H1 (cell line): ENCODE measurements around the gene LGALSL. TPM values are rescaled to one million over a fixed set of nuclear protein-coding genes. Genes with fewer than 3 reads are reported as not detected.

Experiments
- CTCF ChIA-PET: fragments of 300-600 bp; sonication (Branson Sonifier 250); formaldehyde crosslinking; loops from one replicate; lab custom pipeline; 2021; ENCODE audit not compliant: partially characterized antibody; lab: Charles Lee
- POLR2A ChIA-PET: fragments of 300-600 bp; sonication (Branson Sonifier 250); formaldehyde crosslinking; loops from one replicate; lab custom pipeline; 2021; ENCODE audit warnings: inconsistent platforms; ENCODE audit not compliant: partially characterized antibody; lab: Charles Lee
- DNase-seq, 2 experiments: peaks; one replicate each; pipeline versions ENCODE4 v3.0.0 to v3.0.0-alpha.2; 2010 to 2022; ENCODE audit warnings: low spot score in 2 of 2, low read depth in 1 of 2, mixed read lengths in 1 of 2
- FAIRE-seq: peaks from 2 replicates; lab custom pipeline; 2011; peaks lifted over from hg19 to GRCh38; lab: Jason Lieb, UNC
- H2AFZ ChIP-seq: 2 replicates; pipeline ENCODE4 v1.8.1; 2012; ENCODE audit warnings: low read length, inconsistent platforms
- H2AK5ac ChIP-seq: 2 replicates; pipeline ENCODE4 v1.6.1; 2013; ENCODE audit warnings: low read depth, low read length
- H2BK120ac ChIP-seq: replicated peaks from 2 replicates; pipeline ENCODE3; 2013; ENCODE audit warnings: low read depth, low read length, inconsistent platforms
- H2BK12ac ChIP-seq: 2 replicates; pipeline ENCODE4 v1.6.1; 2013; ENCODE audit warnings: low read depth, low read length
- H2BK15ac ChIP-seq: 2 replicates; pipeline ENCODE4 v1.6.1; 2013; ENCODE audit warnings: low read length
- H2BK20ac ChIP-seq: 2 replicates; pipeline ENCODE4 v1.6.1; 2013; ENCODE audit warnings: low read length
- H2BK5ac ChIP-seq: 2 replicates; pipeline ENCODE4 v1.6.1; 2013; ENCODE audit warnings: low read depth, low read length
- H3K14ac ChIP-seq: 2 replicates; pipeline ENCODE4 v1.6.1; 2013; ENCODE audit warnings: inconsistent platforms; ENCODE audit not compliant: insufficient read length
- H3K18ac ChIP-seq: 2 replicates; pipeline ENCODE4 v1.6.1; 2013; ENCODE audit warnings: low read length; ENCODE audit errors: extremely low read depth
- H3K23ac ChIP-seq: 2 replicates; pipeline ENCODE4 v1.6.1; 2013; ENCODE audit warnings: inconsistent platforms; ENCODE audit not compliant: insufficient read length
- H3K23me2 ChIP-seq: 2 replicates; pipeline ENCODE4 v1.6.1; 2013; ENCODE audit warnings: low read depth, low read length
- H3K27ac ChIP-seq: 2 replicates; pipeline ENCODE4 v1.6.1; 2011; ENCODE audit warnings: low read depth, low read length, inconsistent platforms
- H3K27me3 ChIP-seq, 4 experiments: replicated peaks in 1 of 4; 1 replicate in 1 of 4; 2 replicates in 3 of 4; pipeline versions ENCODE4 v1.6.1 to v1.8.1; 2011 to 2013; ENCODE audit warnings: low read length in 3 of 4, mild to moderate bottlenecking in 3 of 4, inconsistent platforms in 2 of 4, mixed read lengths in 2 of 4, moderate library complexity in 1 of 4; ENCODE audit not compliant: control insufficient read depth in 3 of 4, insufficient read depth in 3 of 4; ENCODE audit errors: extremely low read depth in 1 of 4
- H3K36me3 ChIP-seq, 4 experiments: 2 replicates each; pipeline versions ENCODE4 v1.6.1 to v1.8.1; 2011 to 2013; ENCODE audit warnings: mild to moderate bottlenecking in 4 of 4, low read length in 3 of 4, moderate library complexity in 2 of 4, control low read depth in 1 of 4, inconsistent platforms in 1 of 4; ENCODE audit not compliant: insufficient read depth in 4 of 4, control insufficient read depth in 2 of 4
- H3K4ac ChIP-seq: replicated peaks from 2 replicates; pipeline ENCODE3; 2013; ENCODE audit warnings: low read length, low read depth, mixed read lengths, inconsistent platforms; ENCODE audit not compliant: insufficient read length
- H3K4me1 ChIP-seq, 4 experiments: replicated peaks in 1 of 4; 1 replicate in 1 of 4; 2 replicates in 3 of 4; pipeline versions ENCODE4 v1.6.1 to v1.8.1; 2011 to 2013; ENCODE audit warnings: low read length in 3 of 4, inconsistent platforms in 2 of 4, mixed read lengths in 1 of 4; ENCODE audit not compliant: insufficient read depth in 4 of 4, control insufficient read depth in 3 of 4
- H3K4me2 ChIP-seq, 2 experiments: 2 replicates each; pipeline versions ENCODE4 v1.6.1 to v1.8.1; 2011 to 2013; ENCODE audit warnings: low read depth in 2 of 2, low read length in 2 of 2, control low read depth in 1 of 2, inconsistent platforms in 1 of 2, mild to moderate bottlenecking in 1 of 2; ENCODE audit not compliant: insufficient read depth in 1 of 2
- H3K4me3 ChIP-seq, 4 experiments: fragments of 200-600, 300-600 bp in 1 of 4; sonication (generic), shearing (Covaris generic), sonication (Bioruptor Twin) in 1 of 4; 2 replicates each; pipeline versions ENCODE4 v1.5.1 to v1.8.1; 2011 to 2016; ENCODE audit warnings: low read length in 4 of 4, low read depth in 3 of 4, control low read depth in 2 of 4, inconsistent platforms in 2 of 4, mild to moderate bottlenecking in 2 of 4, mixed read lengths in 1 of 4, moderate library complexity in 1 of 4; ENCODE audit not compliant: insufficient read depth in 2 of 4; ENCODE audit errors: extremely low read depth in 1 of 4
- H3K56ac ChIP-seq: replicated peaks from 2 replicates; pipeline ENCODE3; 2013; ENCODE audit warnings: low read depth, mild to moderate bottlenecking, mixed read lengths, low read length, inconsistent platforms; ENCODE audit not compliant: insufficient read length
- H3K79me1 ChIP-seq: 2 replicates; pipeline ENCODE4 v1.6.1; 2013; ENCODE audit warnings: low read depth, low read length, control low read depth
- H3K79me2 ChIP-seq, 2 experiments: 2 replicates each; pipeline versions ENCODE4 v1.6.1 to v1.8.1; 2012 to 2013; ENCODE audit warnings: low read length in 2 of 2, mild to moderate bottlenecking in 2 of 2, inconsistent platforms in 1 of 2; ENCODE audit not compliant: insufficient read depth in 2 of 2, control insufficient read depth in 1 of 2
- H3K9ac ChIP-seq, 4 experiments: replicated peaks in 1 of 4; 1 replicate in 1 of 4; 2 replicates in 3 of 4; pipeline versions ENCODE4 v1.6.1 to v1.8.1; 2011 to 2013; ENCODE audit warnings: low read depth in 3 of 4, low read length in 3 of 4, control low read depth in 2 of 4, mild to moderate bottlenecking in 2 of 4, moderate library complexity in 2 of 4, inconsistent platforms in 1 of 4; ENCODE audit errors: extremely low read depth in 1 of 4
- H3K9me3 ChIP-seq, 2 experiments: 2 replicates each; pipeline versions ENCODE4 v1.6.1 to v1.8.1; 2012 to 2013; ENCODE audit warnings: mild to moderate bottlenecking in 2 of 2, moderate library complexity in 2 of 2, control low read depth in 1 of 2, inconsistent platforms in 1 of 2, low read depth in 1 of 2, low read length in 1 of 2, mixed read lengths in 1 of 2; ENCODE audit not compliant: insufficient read depth in 2 of 2
- H4K20me1 ChIP-seq, 2 experiments: replicated peaks in 1 of 2; 2 replicates each; pipeline versions ENCODE3 to v1.8.1; 2011 to 2013; ENCODE audit warnings: inconsistent platforms in 2 of 2, low read length in 2 of 2, mild to moderate bottlenecking in 1 of 2; ENCODE audit not compliant: insufficient read depth in 2 of 2, control insufficient read depth in 1 of 2
- H4K5ac ChIP-seq: 2 replicates; pipeline ENCODE4 v1.6.1; 2013; ENCODE audit warnings: low read length, low read depth, mixed read lengths, inconsistent platforms; ENCODE audit not compliant: insufficient read length
- H4K8ac ChIP-seq: 2 replicates; pipeline ENCODE4 v1.8.0; 2013; ENCODE audit warnings: mild to moderate bottlenecking, moderate library complexity, low read length, inconsistent platforms; ENCODE audit not compliant: insufficient read depth; ENCODE audit errors: extremely low read depth
- H4K91ac ChIP-seq: replicated peaks from 2 replicates; pipeline ENCODE3; 2013; ENCODE audit warnings: low read length, mixed read lengths, inconsistent platforms; ENCODE audit not compliant: insufficient read length
- ATF2 ChIP-seq: IDR thresholded peaks from 2 replicates; pipeline ENCODE4 v1.6.1; 2012; ENCODE audit warnings: low read length, inconsistent platforms
- CREB1 ChIP-seq: IDR thresholded peaks from 2 replicates; pipeline ENCODE4 v1.6.1; 2012; ENCODE audit warnings: inconsistent platforms
- EP300 ChIP-seq, 2 experiments: IDR thresholded peaks; 1 replicate in 1 of 2; 2 replicates in 1 of 2; pipeline ENCODE4 v1.6.1; 2011 to 2012; ENCODE audit warnings: low read depth in 2 of 2, low read length in 2 of 2, mild to moderate bottlenecking in 2 of 2, borderline replicate concordance in 1 of 2, inconsistent platforms in 1 of 2, moderate library complexity in 1 of 2
- FOSL1 ChIP-seq: IDR thresholded peaks from 2 replicates; pipeline ENCODE4 v1.6.1; 2011; ENCODE audit warnings: mild to moderate bottlenecking, low read depth, low read length, moderate library complexity; ENCODE audit not compliant: insufficient read depth
- GTF2F1 ChIP-seq: IDR thresholded peaks from 2 replicates; pipeline ENCODE4 v1.6.1; 2012; ENCODE audit warnings: low read depth, low read length, improper control_type of control experiment, borderline replicate concordance
- HDAC6 ChIP-seq: IDR thresholded peaks from one replicate; pipeline ENCODE4 v1.7.1; 2012; ENCODE audit warnings: low read depth, mild to moderate bottlenecking, inconsistent platforms, low read length, moderate library complexity
- WGBS, 2 experiments: shearing (Covaris generic) in 1 of 2; methylation state at CpG; one replicate each; pipeline versions ENCODE4 v1.1.6 to v1.1.7; 2013 to 2015; ENCODE audit warnings: low lambda C conversion rate in 2 of 2, mixed read lengths in 2 of 2, inconsistent platforms in 1 of 2, low coverage in 1 of 2, missing lambda C conversion rate in 1 of 2; ENCODE audit not compliant: insufficient replicate concordance in 2 of 2, insufficient coverage in 1 of 2, insufficient read length in 1 of 2; ENCODE audit errors: extremely low coverage in 1 of 2, missing lambda C conversion rate in 1 of 2; 5-methylcytosine and 5-hydroxymethylcytosine counted together
- polyA plus RNA-seq, 7 experiments: library from polyadenylated mRNA; depleted of rRNA in 3 of 7; stranded (reverse) in 5 of 7; unstranded in 2 of 7; fragments of >200 nt in 5 of 7; fragments of 200-250 nt in 2 of 7; gene quantifications; 1 replicate in 5 of 7; 2 replicates in 1 of 7; 4 replicates in 1 of 7; pipeline versions ENCODE4 v1.2.1 to v1.2.3, GENCODE V29; 2011 to 2013; ENCODE audit warnings: missing spikeins in 2 of 7, mixed read lengths in 2 of 7
- total RNA-seq: library from RNA; stranded (reverse); fragmentation: NEBNext Ultra II Directional; extraction: Animal tissue kit (Norgen Biotek cat#: 25700); gene quantifications from 2 replicates; pipeline ENCODE4 v1.2.1, GENCODE V29; 2021
- TF ChIP-seq, protein P1 (sequence below): IDR thresholded peaks from 2 replicates; pipeline ENCODE4 v1.6.1; 2011; ENCODE audit warnings: low read length, improper control_type of control experiment
- TF ChIP-seq, protein P2 (sequence below), 3 experiments: IDR thresholded peaks; 1 replicate in 2 of 3; 2 replicates in 1 of 3; pipeline versions ENCODE4 v1.5.1 to v1.6.1; 2011; ENCODE audit warnings: low read length in 3 of 3, mild to moderate bottlenecking in 3 of 3, inconsistent platforms in 2 of 3, low read depth in 1 of 3, moderate library complexity in 1 of 3; ENCODE audit not compliant: insufficient read depth in 1 of 3; ENCODE audit errors: control extremely low read depth in 1 of 3

Gene LGALSL
- total and polyA plus RNA-seq, 2 of the 8 experiments (the other 6 are each of a cell fraction or from before 2014, with no cell fraction given): 13.6 to 32.3 TPM

DNA sequence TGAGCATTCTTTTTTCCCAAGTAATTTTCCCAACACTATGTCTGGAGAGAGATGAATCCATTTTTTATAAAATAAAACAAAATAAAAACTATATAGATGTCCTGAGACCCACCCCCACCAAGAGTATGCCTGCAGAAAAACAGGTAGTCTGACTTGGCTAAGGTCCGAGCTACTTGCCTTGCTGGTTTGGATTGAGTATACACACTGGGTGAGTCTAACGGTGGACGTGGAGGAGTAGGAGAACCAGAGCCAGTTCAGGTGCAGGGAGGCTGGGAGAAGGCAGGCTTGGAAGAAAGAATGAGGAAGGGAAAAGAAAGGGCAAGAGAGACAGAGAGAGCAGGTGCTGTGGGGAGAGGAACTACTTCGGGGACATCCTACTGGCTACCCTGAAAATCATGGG lies 48.9 kb downstream of the LGALSL start:
- Histone ChIP-seq H3K27me3 (no peaks in the 10 kb centered on the region), H3K23ac (no peak overlapping the region), H2AFZ (no peak overlapping the region), H3K27ac (no peak overlapping the region), H3K4me3 (no peak overlapping the region), H3K18ac (no peak overlapping the region), H3K4ac (no peak overlapping the region), H3K14ac (no peak overlapping the region), H3K9me3 (no peaks in the 10 kb centered on the region), H2BK20ac (no peak overlapping the region), H3K9ac (no peak overlapping the region), H3K36me3 (no peaks in the 10 kb centered on the region), H4K91ac (no peak overlapping the region), H3K4me1 (peaks cover 0 to 5% (median 0%) of the 10 kb centered on the region in 4 experiments; a peak in 2 of 7 replicates), H4K5ac (no peak overlapping the region), H4K8ac (no peak overlapping the region), H3K23me2 (no peaks in the 10 kb centered on the region), H2BK5ac (no peak overlapping the region), H2BK120ac (no peak overlapping the region), H2AK5ac (no peak overlapping the region), H4K20me1 (no peaks in the 10 kb centered on the region), H3K79me2 (no peaks in the 10 kb centered on the region), H3K56ac (no peak overlapping the region), H2BK12ac (no peak overlapping the region), H3K79me1 (no peaks in the 10 kb centered on the region), H2BK15ac (no peak overlapping the region), H3K4me2 (no peak overlapping the region)
- FAIRE-seq: no peak
- POLR2A ChIA-PET: no interaction called here
- CTCF ChIA-PET: interaction anchor here (1.2 to 6.9 kb wide), 2 partner anchors 13 to 16 kb away, joined by 3 to 39 read pairs; no protein-coding TSS in a partner anchor
- DNase-seq: peak in 1 of 2 experiments; percentile 16
- 93% methylated on average over 4 of the region's 4 CpGs; no CpG with 5 or more reads in 1 of the 2 experiments for WGBS, 2 experiments
- TF ChIP-seq, protein P1, sequence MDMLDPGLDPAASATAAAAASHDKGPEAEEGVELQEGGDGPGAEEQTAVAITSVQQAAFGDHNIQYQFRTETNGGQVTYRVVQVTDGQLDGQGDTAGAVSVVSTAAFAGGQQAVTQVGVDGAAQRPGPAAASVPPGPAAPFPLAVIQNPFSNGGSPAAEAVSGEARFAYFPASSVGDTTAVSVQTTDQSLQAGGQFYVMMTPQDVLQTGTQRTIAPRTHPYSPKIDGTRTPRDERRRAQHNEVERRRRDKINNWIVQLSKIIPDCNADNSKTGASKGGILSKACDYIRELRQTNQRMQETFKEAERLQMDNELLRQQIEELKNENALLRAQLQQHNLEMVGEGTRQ: no peak
- no peak for TF ChIP-seq GTF2F1
- no peak for TF ChIP-seq CREB1
- no peak for TF ChIP-seq HDAC6
- TF ChIP-seq FOSL1: no peak
- no peak for TF ChIP-seq EP300 (IDR thresholded peaks at IDR 0.05; ENCODE audit: borderline replicate concordance in 1 of 2, low read depth in 2 of 2, low read length in 2 of 2)
- TF ChIP-seq ATF2: no peak
- TF ChIP-seq, protein P2, sequence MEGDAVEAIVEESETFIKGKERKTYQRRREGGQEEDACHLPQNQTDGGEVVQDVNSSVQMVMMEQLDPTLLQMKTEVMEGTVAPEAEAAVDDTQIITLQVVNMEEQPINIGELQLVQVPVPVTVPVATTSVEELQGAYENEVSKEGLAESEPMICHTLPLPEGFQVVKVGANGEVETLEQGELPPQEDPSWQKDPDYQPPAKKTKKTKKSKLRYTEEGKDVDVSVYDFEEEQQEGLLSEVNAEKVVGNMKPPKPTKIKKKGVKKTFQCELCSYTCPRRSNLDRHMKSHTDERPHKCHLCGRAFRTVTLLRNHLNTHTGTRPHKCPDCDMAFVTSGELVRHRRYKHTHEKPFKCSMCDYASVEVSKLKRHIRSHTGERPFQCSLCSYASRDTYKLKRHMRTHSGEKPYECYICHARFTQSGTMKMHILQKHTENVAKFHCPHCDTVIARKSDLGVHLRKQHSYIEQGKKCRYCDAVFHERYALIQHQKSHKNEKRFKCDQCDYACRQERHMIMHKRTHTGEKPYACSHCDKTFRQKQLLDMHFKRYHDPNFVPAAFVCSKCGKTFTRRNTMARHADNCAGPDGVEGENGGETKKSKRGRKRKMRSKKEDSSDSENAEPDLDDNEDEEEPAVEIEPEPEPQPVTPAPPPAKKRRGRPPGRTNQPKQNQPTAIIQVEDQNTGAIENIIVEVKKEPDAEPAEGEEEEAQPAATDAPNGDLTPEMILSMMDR (IDR thresholded peaks at IDR 0.05; ENCODE audit: control extremely low read depth in 1 of 3, insufficient read depth in 1 of 3, low read depth in 1 of 3, low read length in 3 of 3): no peak
